ENCODE data around the gene CYP4F3.
"Not testable (repeated sequence)": the region's sequence is repeated elsewhere in the genome, so short reads cannot be mapped to it uniquely, and the experiment has no call there.

The CYP4F3 gene

DNA sequence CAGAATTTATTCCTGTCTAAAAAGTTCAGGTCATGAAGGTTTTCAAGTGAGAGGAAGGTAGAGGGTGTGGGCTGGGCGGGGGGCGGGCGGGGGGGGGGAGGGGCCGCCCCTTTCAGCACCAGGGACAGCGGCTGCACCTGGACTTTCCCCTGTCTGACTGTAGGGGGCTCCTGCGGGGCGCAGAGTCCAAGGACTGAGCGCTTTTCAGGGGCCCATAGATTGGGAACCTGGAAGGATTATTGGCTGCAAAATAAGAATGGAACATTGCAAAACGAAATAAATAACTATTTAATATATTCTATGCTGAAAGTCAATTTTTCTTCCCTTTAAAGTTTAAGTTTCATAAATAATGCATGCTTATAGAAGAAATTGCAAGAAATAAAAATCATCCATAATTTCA, 8.9 kb upstream of the CYP4F3 start:
- DNase-seq = peak; percentile 19

DNA sequence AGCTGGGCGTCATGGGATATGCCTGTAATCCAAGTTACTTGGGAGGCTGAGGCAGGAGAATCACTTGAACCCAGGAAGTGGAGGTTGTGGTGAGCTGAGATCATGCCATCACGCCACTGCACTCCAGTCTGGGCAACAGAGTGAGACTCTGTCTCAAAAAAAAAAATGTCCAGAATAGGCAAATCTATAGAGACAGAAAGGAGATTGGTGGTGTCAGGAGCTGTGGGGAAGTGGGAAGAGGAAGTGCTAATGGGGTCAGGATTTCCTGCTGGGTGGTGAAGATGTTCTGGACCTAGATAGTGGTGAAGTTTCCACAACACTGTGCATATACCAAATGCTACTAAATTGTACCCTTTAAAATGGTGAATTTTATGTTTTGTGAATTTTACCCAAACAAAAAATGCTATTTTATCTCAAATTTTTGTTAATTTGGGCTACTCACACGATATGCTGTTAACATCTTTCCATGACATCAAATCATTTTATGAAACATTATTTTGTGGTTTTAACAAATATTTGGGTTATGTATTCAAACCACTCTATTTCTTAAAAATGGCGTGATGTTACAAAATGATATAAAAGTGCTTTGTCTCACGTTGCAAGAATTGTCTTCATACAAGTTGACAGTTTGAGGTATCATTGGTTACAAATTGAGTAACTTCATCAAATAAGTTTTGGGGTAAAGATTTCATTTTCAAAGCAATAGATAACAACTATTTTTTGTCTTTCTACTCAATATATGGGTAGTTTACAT, 7.4 kb upstream of the CYP4F3 start:
- no peak for DNase-seq

- no peak for DNase-seq
These were observed 6.6 kb upstream of the CYP4F3 start for GRCh38 chr19:15634105-15634504.

GRCh38 chr19:15635016-15635805, 5.5 kb upstream of the CYP4F3 start:
- DNase-seq = no peak

GRCh38 chr19:15636026-15636425, 4.7 kb upstream of the CYP4F3 start:
- no peak for DNase-seq

GRCh38 chr19:15639596-15639995, 1.1 kb upstream of the CYP4F3 start:
- DNase-seq = no peak

- no peak for DNase-seq
These were observed 354 bp downstream of the CYP4F3 start for GRCh38 chr19:15640904-15641597.

DNA sequence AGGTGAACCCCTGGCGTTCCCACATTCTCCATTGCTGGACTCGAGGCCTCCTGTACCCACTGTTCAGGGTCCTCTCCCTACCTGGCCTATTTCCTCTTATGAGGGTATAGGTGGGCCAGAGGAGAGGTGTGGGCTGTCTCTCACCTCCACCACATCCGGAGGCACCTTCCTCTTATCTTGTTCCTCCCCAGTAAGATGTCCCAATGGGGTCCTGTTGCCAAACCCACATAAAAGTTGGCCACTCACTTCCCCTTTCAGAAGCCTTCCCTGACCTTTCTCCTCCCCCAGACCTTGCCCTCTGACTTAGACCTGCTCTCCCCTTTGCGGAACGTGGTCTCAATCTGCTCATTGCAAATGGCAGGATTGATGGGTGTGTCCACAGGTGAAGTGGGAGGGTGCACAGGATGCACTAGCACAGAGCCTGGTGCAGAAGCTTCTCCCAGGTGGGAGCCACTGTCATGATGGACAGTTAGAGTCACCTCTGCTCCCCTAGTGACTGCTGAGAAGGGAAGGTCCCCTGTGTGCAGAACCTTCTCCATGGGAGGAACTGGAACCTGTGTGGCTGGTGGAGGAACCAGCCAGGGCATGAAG, 1.3 kb downstream of the CYP4F3 start:
- DNase-seq = no peak

DNA sequence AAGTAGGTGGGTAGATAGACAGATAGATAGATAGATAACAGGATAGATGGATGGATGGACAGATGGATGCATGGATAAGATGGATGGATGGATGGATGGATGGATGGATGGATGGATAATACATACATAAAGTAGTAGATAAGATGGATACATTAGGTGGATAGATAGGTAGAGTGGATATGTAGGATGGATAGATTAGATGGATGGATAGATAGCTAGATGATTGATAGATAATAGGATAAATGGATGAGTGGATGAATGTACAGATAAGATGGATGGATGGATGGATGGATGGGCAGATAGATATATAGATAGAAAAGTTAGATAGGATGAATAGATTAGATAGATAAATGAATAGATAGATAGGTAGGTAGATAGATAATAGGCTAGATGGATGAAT, 2.1 kb downstream of the CYP4F3 start:
- DNase-seq = no peak

- no peak for DNase-seq
These were observed 2.7 kb downstream of the CYP4F3 start for GRCh38 chr19:15643387-15643786.

- DNase-seq = no peak
These were observed 3.5 kb downstream of the CYP4F3 start for GRCh38 chr19:15644066-15644741.

- no peak for DNase-seq
These were observed 4.1 kb downstream of the CYP4F3 start for GRCh38 chr19:15644816-15645215.

DNA sequence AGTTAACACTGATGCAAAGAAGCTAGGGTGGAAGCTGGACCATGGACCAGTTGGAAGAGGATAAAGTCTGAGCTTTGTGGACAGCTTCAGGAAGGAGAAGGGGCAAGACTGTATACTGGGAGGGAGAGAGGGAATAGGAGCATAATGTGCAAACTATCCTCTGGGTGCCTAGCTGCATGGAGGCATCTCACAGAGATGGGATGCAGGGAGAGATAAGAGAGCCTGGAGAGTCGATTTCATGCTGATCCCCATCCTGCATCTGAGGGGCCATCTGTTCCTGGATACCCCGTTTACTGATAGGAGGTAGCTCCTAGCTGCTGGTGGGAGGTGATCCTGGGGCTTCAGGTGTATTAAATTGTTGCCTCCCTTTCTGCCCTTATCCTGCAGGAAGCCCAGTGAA, 8.8 kb downstream of the CYP4F3 start:
- DNase-seq = no peak

DNA sequence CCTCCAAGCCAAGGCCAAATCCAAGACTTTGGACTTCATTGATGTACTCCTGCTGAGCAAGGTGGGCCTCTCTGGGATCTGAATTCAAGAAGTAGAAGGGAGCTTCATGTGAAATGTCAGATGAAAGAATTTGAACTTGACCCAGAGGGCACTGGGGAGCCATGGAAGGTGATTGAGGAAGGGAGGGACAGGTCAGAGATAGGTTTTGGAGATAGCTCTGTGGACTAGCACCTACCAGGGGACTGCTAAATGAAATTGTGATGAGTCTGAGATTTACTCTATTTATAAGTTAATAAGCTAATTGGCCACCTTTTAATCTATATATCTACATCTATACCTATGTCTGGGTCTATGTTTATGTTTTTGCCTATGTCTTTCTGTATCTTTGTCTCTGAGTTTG, 9.4 kb downstream of the CYP4F3 start:
- DNase-seq = not testable (repeated sequence)

- DNase-seq = no peak
These were observed 11.1 kb downstream of the CYP4F3 start for GRCh38 chr19:15651791-15652190.

DNA sequence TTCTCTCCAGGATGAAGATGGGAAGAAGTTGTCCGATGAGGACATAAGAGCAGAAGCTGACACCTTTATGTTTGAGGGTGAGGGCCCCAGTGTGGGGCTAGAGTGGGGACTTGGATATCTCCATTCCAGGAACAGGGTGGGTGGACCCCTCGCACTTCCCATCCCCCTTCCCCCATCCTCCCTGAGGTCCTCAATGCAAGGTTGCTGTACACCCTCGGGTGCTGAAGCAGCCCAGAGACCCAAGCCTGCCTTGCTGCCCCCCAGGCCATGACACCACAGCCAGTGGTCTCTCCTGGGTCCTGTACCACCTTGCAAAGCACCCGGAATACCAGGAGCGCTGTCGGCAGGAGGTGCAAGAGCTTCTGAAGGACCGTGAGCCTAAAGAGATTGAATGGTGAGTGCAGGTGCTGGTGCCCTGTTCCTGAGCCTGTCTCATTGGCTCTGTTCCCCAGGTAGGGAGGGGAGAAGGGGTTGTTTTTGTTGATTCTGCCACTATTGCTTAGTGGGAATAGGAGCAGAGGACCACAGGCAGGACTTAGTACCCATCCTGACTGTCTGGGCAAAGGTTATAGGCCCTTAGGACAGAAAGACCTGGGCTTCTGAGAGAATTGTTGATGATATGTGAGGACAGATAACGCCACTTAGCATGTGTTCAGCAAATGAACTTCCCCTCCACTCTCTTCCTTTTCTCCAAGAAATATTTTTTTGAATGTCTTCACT, 12.0 kb downstream of the CYP4F3 start:
- DNase-seq = no peak

GRCh38 chr19:15656467-15656866, 15.8 kb downstream of the CYP4F3 start:
- no peak for DNase-seq

- DNase-seq = no peak
These were observed 22.6 kb downstream of the CYP4F3 start for GRCh38 chr19:15663247-15663646.

DNA sequence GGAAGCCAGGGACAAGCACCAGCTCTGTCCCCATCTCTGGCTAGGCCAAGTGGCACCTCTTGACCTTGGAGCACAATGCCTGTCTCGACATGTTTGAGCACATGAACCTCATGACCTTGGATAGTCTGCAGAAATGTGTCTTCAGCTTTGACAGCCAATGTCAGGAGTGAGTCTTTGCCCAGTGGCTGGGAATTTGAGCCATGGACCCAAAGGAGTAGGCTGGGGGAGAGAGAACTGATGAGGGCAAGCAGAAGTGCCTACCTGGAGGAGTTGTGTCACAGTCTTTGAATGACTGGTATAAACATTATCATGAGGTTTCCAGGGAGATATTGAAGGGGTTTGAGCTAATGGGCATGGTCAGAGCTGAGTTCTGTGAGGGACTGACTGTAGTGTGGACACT, 25.5 kb downstream of the CYP4F3 start:
- DNase-seq = no peak

GRCh38 chr19:15666883-15667282, 26.2 kb downstream of the CYP4F3 start:
- DNase-seq = no peak

DNA sequence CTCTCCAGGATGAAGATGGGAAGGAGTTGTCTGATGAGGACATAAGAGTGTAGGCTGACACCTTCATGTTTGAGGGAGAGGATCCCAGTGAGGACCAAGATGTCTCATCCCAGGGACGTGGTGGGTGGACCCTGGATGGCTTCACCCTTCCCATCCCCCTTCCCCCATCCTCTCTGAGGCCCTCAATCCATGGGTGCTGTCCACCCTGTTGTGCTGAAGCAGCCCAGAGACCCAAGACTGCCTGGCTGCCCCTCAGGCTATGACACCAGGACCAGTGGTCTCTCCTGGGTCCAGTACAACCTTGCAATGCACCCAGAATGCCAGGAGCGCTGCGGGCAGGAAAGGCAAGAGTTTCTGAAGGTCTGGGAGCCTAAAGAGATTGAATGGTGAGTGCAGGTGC, 28.7 kb downstream of the CYP4F3 start:
- DNase-seq = no peak

DNA sequence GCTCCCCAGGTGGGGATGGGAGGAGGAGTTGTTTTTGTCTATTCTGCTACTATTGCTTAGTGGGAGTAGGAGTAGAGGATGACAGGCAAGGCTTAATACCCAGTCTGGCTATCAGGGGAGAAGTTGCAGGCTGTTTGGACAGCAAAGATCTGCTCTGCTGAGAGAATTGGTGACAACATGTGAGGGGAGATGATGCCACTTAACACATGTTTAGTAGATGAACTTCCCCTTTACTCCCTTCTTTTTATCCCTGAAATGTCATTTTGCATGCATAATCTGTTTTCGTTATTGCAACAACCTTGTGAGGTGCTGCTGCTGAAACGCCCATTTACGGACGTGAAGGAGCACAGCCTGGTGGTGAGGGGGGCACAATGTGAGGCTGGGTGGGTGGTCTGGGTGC, 29.2 kb downstream of the CYP4F3 start:
- DNase-seq = no peak

All from central memory CD4-positive, alpha-beta T cell (primary cell).